Epidermal melanocyte (primary cell): ENCODE measurements around the gene TRIM74.
"Not testable (repeated sequence)": the region's sequence is repeated elsewhere in the genome, so short reads cannot be mapped to it uniquely, and the experiment has no call there.

Experiments used
- DNase-seq: peaks from one replicate; pipeline ENCODE4 v3.0.0; 2011; ENCODE audit warnings: low spot score; ENCODE audit not compliant: insufficient read length

The TRIM74 gene

GRCh38 chr7:72960029-72960428 lies 9.2 kb downstream of the TRIM74 start:
- DNase-seq: not testable (repeated sequence)

- not testable (repeated sequence) for DNase-seq
Measured at GRCh38 chr7:72954563-72955198, 14.6 kb downstream of the TRIM74 start.

GRCh38 chr7:72953901-72954562 lies 15.2 kb downstream of the TRIM74 start:
- DNase-seq: not testable (repeated sequence)

GRCh38 chr7:72950432-72950831 lies 18.8 kb downstream of the TRIM74 start:
- not testable (repeated sequence) for DNase-seq

GRCh38 chr7:72949686-72950085 lies 19.6 kb downstream of the TRIM74 start:
- DNase-seq: not testable (repeated sequence)

GRCh38 chr7:72949276-72949675 lies 20.0 kb downstream of the TRIM74 start:
- not testable (repeated sequence) for DNase-seq

GRCh38 chr7:72948714-72949113 lies 20.6 kb downstream of the TRIM74 start:
- DNase-seq: not testable (repeated sequence)

GRCh38 chr7:72946130-72946745 lies 23.0 kb downstream of the TRIM74 start:
- not testable (repeated sequence) for DNase-seq

GRCh38 chr7:72945597-72945996 lies 23.7 kb downstream of the TRIM74 start:
- DNase-seq: not testable (repeated sequence)

- DNase-seq: not testable (repeated sequence)
Measured at GRCh38 chr7:72944937-72945336, 24.3 kb downstream of the TRIM74 start.

- not testable (repeated sequence) for DNase-seq
Measured at GRCh38 chr7:72942956-72943355, 26.3 kb downstream of the TRIM74 start.

GRCh38 chr7:72942022-72942705 lies 27.1 kb downstream of the TRIM74 start:
- DNase-seq: not testable (repeated sequence)

- DNase-seq: not testable (repeated sequence)
Measured at GRCh38 chr7:72928216-72928615, 41.0 kb downstream of the TRIM74 start.

- DNase-seq: not testable (repeated sequence)
Measured at GRCh38 chr7:72927791-72928190, 41.5 kb downstream of the TRIM74 start.

- no peak for DNase-seq
Measured at GRCh38 chr7:72925546-72926120, 43.6 kb downstream of the TRIM74 start.

- DNase-seq: peak; percentile 84
Measured at GRCh38 chr7:72924733-72925545, 44.3 kb downstream of the TRIM74 start, which contains the start of gene POM121. TSS of gene POM121 (plus strand) at chr7:72925095. CDS start at chr7:72925122, 27 bp downstream.

GRCh38 chr7:72924386-72924732 lies 44.9 kb downstream of the TRIM74 start:
- no peak for DNase-seq

- DNase-seq: no peak
Measured at GRCh38 chr7:72919256-72919775, 50.0 kb downstream of the TRIM74 start.

GRCh38 chr7:72914756-72915525 lies 54.3 kb downstream of the TRIM74 start:
- not testable (repeated sequence) for DNase-seq

- not testable (repeated sequence) for DNase-seq
Measured at GRCh38 chr7:72913750-72914149, 55.5 kb downstream of the TRIM74 start.
